Astrocyte of the spinal cord (primary cell): Measurements from ENCODE around the gene ADAMTS18.

Experiments
- DNase-seq: peaks from one replicate; pipeline ENCODE4 v3.0.0; 2011; ENCODE audit warnings: low read depth, low spot score
- H3K4me3 ChIP-seq: 2 replicates; pipeline ENCODE4 v1.5.1; 2011; ENCODE audit warnings: low read depth, mild to moderate bottlenecking, low read length, moderate library complexity
- in situ Hi-C: cut with HindIII; loops from 2 replicates; pipeline ENCODE4 v1.10.0; 2017; ENCODE audit warnings: low sequenced_read_pairs
- TF ChIP-seq, protein P1 (sequence below): IDR thresholded peaks from 2 replicates; pipeline ENCODE4 v1.5.1; 2012; ENCODE audit warnings: low read depth, mild to moderate bottlenecking, low read length, inconsistent platforms

The ADAMTS18 gene

DNA sequence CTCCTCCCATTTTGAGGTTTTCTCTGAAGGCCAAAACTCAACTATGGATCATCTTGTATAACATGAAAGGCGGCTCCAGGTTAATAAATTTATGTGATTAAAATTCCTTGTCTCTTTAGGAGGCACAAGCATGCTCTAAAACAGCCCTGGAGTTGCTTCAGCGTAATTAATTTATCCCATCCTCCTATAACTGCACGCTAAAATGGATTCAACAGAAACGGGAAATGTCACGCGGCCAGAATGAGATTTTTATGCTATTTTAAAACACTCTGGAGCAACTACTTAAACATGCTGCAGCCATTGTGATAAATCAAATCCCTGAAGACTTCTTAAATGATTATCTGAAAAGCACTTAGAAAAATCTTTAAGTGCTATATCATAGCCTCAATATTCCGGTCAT, 106.6 kb downstream of the ADAMTS18 start:
- TF ChIP-seq, protein P1, sequence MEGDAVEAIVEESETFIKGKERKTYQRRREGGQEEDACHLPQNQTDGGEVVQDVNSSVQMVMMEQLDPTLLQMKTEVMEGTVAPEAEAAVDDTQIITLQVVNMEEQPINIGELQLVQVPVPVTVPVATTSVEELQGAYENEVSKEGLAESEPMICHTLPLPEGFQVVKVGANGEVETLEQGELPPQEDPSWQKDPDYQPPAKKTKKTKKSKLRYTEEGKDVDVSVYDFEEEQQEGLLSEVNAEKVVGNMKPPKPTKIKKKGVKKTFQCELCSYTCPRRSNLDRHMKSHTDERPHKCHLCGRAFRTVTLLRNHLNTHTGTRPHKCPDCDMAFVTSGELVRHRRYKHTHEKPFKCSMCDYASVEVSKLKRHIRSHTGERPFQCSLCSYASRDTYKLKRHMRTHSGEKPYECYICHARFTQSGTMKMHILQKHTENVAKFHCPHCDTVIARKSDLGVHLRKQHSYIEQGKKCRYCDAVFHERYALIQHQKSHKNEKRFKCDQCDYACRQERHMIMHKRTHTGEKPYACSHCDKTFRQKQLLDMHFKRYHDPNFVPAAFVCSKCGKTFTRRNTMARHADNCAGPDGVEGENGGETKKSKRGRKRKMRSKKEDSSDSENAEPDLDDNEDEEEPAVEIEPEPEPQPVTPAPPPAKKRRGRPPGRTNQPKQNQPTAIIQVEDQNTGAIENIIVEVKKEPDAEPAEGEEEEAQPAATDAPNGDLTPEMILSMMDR, result no peak

DNA sequence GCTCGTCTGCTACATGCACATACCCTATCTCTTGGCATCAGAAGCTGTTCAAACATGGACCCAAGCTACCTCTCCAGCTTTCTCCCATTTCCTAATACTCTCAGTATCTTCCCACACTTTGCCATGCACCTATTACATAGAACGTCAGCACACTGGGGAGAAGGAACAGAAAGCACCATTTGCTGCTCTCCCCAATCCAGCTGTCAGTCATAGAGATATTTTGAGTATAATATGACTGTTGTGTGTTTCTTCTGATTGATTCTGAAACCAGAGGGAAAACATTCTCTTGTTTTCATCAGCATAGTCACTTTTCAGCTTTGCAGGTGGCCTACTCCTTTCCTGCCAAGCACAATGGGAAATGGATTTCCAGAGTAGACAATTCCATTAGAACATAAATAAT, 107.1 kb downstream of the ADAMTS18 start:
- no peak for DNase-seq
- in situ Hi-C loops, result no loop called here
- TF ChIP-seq, protein P1, result no peak
- H3K4me3 ChIP-seq, result no peak overlapping the region

More for the DNA sequence above, 106.6 kb downstream of the ADAMTS18 start:
- DNase-seq, result no peak
- H3K4me3 ChIP-seq, result no peak overlapping the region
- in situ Hi-C loops, result no loop called here

DNA sequence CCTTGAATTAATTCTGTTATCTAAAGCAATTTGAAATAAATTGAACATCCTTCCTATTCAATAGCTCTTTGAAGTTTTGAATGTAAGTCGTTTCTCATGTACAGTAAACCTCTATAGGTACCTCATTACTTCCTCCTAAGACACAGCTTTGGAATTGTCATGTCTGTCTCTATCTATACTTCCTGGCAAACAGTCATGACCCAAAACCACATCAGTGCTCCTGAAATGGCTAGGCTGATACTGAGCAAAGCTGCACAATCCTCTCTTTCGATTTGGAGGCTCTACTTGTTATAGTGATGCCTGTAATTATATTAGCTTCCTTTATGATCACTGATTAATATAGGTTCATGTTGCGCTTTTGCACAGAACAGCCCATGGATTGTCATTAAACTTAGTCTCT, 110.1 kb downstream of the ADAMTS18 start:
- no peak for DNase-seq
- in situ Hi-C loops, result no loop called here
- TF ChIP-seq, protein P1, result no peak
- no peak overlapping the region for H3K4me3 ChIP-seq

DNA sequence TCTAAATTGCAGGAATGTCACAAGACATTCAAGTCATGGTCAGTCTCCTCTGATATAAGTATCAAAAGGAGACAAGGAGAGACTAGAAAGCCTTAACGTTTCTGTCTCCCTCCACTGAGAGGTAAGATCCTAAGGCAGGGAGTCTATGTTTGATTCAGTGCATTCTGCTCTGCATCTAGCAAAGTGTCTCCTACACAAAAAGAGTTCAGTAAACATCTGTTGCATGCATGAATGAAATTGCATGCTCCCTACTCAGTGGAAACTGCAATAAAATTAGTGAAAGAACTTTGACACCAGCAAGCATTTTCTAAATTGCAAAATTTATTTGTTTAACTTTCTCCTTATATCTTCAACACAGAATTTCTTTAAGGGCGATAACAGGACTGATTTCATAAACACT, 111.1 kb downstream of the ADAMTS18 start:
- in situ Hi-C loops, result no loop called here
- no peak overlapping the region for H3K4me3 ChIP-seq
- TF ChIP-seq, protein P1, result no peak

DNA sequence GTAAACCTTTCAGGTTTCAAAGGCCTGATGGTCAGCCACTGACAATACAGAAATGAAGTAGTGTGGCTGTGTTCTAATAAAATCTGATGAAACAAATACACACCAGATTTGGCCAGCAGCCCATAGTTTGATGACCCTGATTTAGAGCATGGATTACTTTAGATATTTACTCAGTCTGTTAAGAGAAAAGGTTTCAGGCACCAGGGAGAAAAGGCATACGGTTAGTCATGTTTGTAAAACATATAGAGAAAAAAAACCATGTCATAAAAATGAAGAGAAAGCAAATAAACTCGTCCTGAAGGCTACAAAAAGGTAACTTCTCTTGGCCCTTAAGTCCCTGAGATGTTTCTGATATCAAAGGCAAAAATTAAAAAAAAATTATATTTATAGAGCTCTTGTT, 112.1 kb downstream of the ADAMTS18 start:
- no peak for DNase-seq
- no peak overlapping the region for H3K4me3 ChIP-seq
- in situ Hi-C loops, result no loop called here
- TF ChIP-seq, protein P1, result no peak

More for the DNA sequence above, 111.1 kb downstream of the ADAMTS18 start:
- no peak for DNase-seq

DNA sequence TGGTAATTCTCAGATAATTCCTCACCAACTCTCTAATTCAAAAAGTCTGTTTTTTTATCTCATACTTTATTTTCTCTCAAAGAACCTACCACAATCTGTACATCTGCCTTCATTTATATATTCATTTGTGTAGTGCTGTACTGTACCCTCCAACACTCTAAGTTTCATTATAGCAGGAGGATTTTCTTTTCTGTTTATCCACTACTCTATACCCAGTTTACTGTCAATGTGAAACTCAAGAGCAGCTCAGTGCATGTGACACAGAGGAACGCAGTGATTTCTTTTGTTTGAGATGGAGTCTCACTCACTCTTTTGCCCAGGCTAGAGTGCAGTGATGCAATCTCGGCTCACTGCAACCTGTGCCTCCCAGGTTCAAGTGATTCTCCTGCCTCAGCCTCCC, 117.8 kb downstream of the ADAMTS18 start:
- in situ Hi-C loops, result no loop called here
- H3K4me3 ChIP-seq, result no peak overlapping the region
- DNase-seq, result no peak
- TF ChIP-seq, protein P1, result no peak

DNA sequence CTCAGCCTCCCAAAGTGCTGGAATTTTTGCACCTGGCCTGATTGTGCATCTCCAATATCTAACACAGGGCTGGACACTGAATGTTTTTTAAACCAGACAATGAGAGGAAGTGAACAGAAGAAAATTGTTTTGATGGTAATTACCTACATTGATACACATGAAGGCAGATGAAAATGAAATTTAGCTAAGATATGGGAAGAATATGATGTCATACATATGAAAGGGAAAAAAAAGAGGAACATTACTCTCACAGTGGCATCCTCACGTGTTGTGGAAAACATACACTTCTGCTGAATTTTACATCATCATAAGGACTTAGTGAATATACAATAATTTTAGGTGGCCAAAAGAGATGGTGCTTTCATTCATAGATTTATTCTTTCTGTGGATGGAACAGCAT, 124.0 kb downstream of the ADAMTS18 start:
- TF ChIP-seq, protein P1, result no peak
- DNase-seq, result no peak
- in situ Hi-C loops, result no loop called here
- H3K4me3 ChIP-seq, result no peak overlapping the region
